A549 (cell line): ENCODE measurements around the gene RAB1B. TPM values are rescaled to one million over a fixed set of nuclear protein-coding genes. Genes with fewer than 3 reads are reported as not detected.

Source experiments
- ATAC-seq, 2 experiments: fragments of 200-7000 bp in 1 of 2; fragments of >200 bp in 1 of 2; cut with Nextera tagmentation in 1 of 2; cut with Tn5 transposase in 1 of 2; 3 replicates each; pipeline versions ENCODE4 v1.8.0 to v1.9.1; 2018 to 2020; ENCODE audit warnings: mild to moderate bottlenecking in 1 of 2, moderate library complexity in 1 of 2
- CTCF ChIA-PET: fragments of 300-600 bp; sonication (Branson Sonifier 250); formaldehyde crosslinking; extraction: SDS; loops from one replicate; lab custom pipeline; 2021; ENCODE audit warnings: antibody characterized with exemption, inconsistent platforms; lab: Yijun Ruan, JAX
- POLR2A ChIA-PET: fragments of 350-600 bp; formaldehyde crosslinking; extraction: SDS; loops from one replicate; lab custom pipeline; 2021; ENCODE audit warnings: antibody characterized with exemption, inconsistent platforms; lab: Yijun Ruan, JAX
- DNase-seq, 2 experiments: peaks; one replicate each; pipeline versions ENCODE4 v3.0.0 to v3.0.0-alpha.2; 2011 to 2016; ENCODE audit warnings: low read depth in 1 of 2, low spot score in 1 of 2
- FAIRE-seq: peaks from 2 replicates; lab custom pipeline; 2011; peaks lifted over from hg19 to GRCh38; lab: Jason Lieb, UNC
- H3K27ac ChIP-seq, 2 experiments: fragments of >200 bp; sonication (Bioruptor Twin); formaldehyde crosslinking; 3 replicates each; pipeline ENCODE4 v1.5.1; 2016 to 2017
- H3K4me1 ChIP-seq: fragments of >200 bp; sonication (Bioruptor Twin); formaldehyde crosslinking; 3 replicates; pipeline ENCODE4 v1.6.1; 2016
- H3K4me2 ChIP-seq: fragments of >200 bp; sonication (Bioruptor Twin); formaldehyde crosslinking; 3 replicates; pipeline ENCODE4 v1.6.1; 2016
- H3K4me3 ChIP-seq: fragments of >200 bp; sonication (Bioruptor Twin); formaldehyde crosslinking; 3 replicates; pipeline ENCODE4 v1.5.1; 2016
- H3K9me3 ChIP-seq: fragments of >200 bp; sonication (Bioruptor Twin); formaldehyde crosslinking; 3 replicates; pipeline ENCODE4 v1.6.1; 2016
- CTCF ChIP-seq: fragments of >200 bp; sonication (Bioruptor Twin); formaldehyde crosslinking; IDR thresholded peaks from 3 replicates; pipeline ENCODE4 v1.5.1; 2016
- E2F6 ChIP-seq: IDR thresholded peaks from 2 replicates; pipeline ENCODE4 v1.6.1; 2012; ENCODE audit warnings: low read depth, borderline replicate concordance
- FOXS1 ChIP-seq: fragments of 250-450 bp; sonication (Bioruptor Pico); IDR thresholded peaks from 2 replicates; pipeline ENCODE4 v1.5.0; 2020; ENCODE audit warnings: mild to moderate bottlenecking, moderate library complexity
- HMGXB4 ChIP-seq: fragments of 250-450 bp; sonication (Bioruptor Pico); IDR thresholded peaks from 2 replicates; pipeline ENCODE4 v1.5.0; 2021; ENCODE audit warnings: mild to moderate bottlenecking, moderate library complexity, borderline replicate concordance
- JUN ChIP-seq, 2 experiments: fragments of >200 bp; sonication (Bioruptor Twin); formaldehyde crosslinking; IDR thresholded peaks; 2 replicates in 1 of 2; 3 replicates in 1 of 2; pipeline ENCODE4 v1.6.1; 2016 to 2017
- MAFK ChIP-seq: fragments of 450-650 bp; IDR thresholded peaks from 2 replicates; pipeline ENCODE4 v1.6.1; 2014; ENCODE audit not compliant: partially characterized antibody
- MAX ChIP-seq: IDR thresholded peaks from 2 replicates; pipeline ENCODE4 v1.6.1; 2012
- PHF8 ChIP-seq: fragments of 200-600 bp; sonication (generic); IDR thresholded peaks from 2 replicates; pipeline ENCODE4 v1.6.1; 2016; ENCODE audit warnings: low read depth, mild to moderate bottlenecking, antibody characterized with exemption, moderate library complexity, borderline replicate concordance
- RAD21 ChIP-seq, 2 experiments: fragments of >200 bp in 1 of 2; sonication (Bioruptor Twin) in 1 of 2; formaldehyde crosslinking in 1 of 2; IDR thresholded peaks in 1 of 2; conservative IDR thresholded peaks in 1 of 2; 2 replicates in 1 of 2; 3 replicates in 1 of 2; pipeline ENCODE4 v1.6.1; 2012 to 2018; ENCODE audit warnings: inconsistent platforms in 1 of 2
- SMC3 ChIP-seq: fragments of >200 bp; sonication (Bioruptor Twin); formaldehyde crosslinking; IDR thresholded peaks from 3 replicates; pipeline ENCODE4 v1.6.1; 2018; ENCODE audit warnings: inconsistent platforms
- SREBF2 ChIP-seq: fragments of 450-650 bp; IDR thresholded peaks from 2 replicates; pipeline ENCODE4 v1.6.1; 2014; ENCODE audit warnings: mild to moderate bottlenecking, moderate library complexity
- WGBS: methylation state at CpG from one replicate; pipeline ENCODE4 v1.1.6; 2017; ENCODE audit errors: missing lambda C conversion rate; 5-methylcytosine and 5-hydroxymethylcytosine counted together
- polyA plus RNA-seq, 4 experiments: library from polyadenylated mRNA; depleted of rRNA in 3 of 4; stranded (reverse); fragments of >200 nt; fragmentation: RNase III in 1 of 4; extraction: RNeasy Plus Mini Kit Qiagen cat#74134 plus additional on column Dnase treatment in 1 of 4; gene quantifications; 2 replicates in 3 of 4; 3 replicates in 1 of 4; pipeline ENCODE4 v1.2.3, GENCODE V29; 2011 to 2017

Gene RAB1B
- polyA plus RNA-seq, 2 of the 4 experiments (the other 2 are of a cell fraction), result 87.8 to 147 TPM

- Histone ChIP-seq H3K9me3 (no peaks in the 10 kb centered on the region), H3K4me2 (peak overlapping the region; percentile 79), H3K4me3 (peak overlapping the region; percentile 42), H3K4me1 (peaks cover 13% of the 10 kb centered on the region), H3K27ac (peak overlapping the region; percentile 76 to 88)
- TF ChIP-seq E2F6, result no peak; the same call in 1 of the 2 replicates
- no peak for TF ChIP-seq MAFK
- TF ChIP-seq SREBF2, result no peak
- no peak for TF ChIP-seq JUN (IDR thresholded peaks at IDR 0.05)
- TF ChIP-seq HMGXB4, result no peak
- 17% methylated on average over 23 of the region's 26 CpGs for WGBS
- DNase-seq (no peak), FAIRE-seq (no peak), ATAC-seq (peak; percentile 3 to 6; a peak in 3 of 6 replicates)
- ChIA-PET POLR2A (interaction anchor here (1.1 to 3.0 kb wide), 4 partner anchors 15 to 169 kb away, joined by 3 to 42 read pairs (median 8); partner anchors contain the start of genes DPP3 and RIN1), CTCF (interaction anchor here (0.5 to 12.2 kb wide), 30 partner anchors 9 to 685 kb away, joined by 3 to 247 read pairs (median 8); partner anchors contain the start of genes B4GAT1, BRMS1, MRPL11 and RIN1)
Measured at GRCh38 chr11:66311470-66311964, 43.1 kb downstream of the RAB1B start.

- ChIA-PET CTCF (interaction anchor here (0.5 to 12.2 kb wide), 32 partner anchors 8 to 685 kb away, joined by 3 to 247 read pairs (median 6); partner anchors contain the start of genes B4GAT1, BRMS1, MRPL11 and RIN1), POLR2A (interaction anchor here (0.7 to 3.0 kb wide), 16 partner anchors 10 to 168 kb away, joined by 3 to 42 read pairs (median 4); partner anchors contain the start of genes BRMS1, DPP3, MRPL11 and RIN1)
- Histone ChIP-seq H3K27ac (peak overlapping the region; percentile 76 to 88), H3K9me3 (no peaks in the 10 kb centered on the region), H3K4me3 (peak overlapping the region; percentile 42), H3K4me2 (peak overlapping the region; percentile 79), H3K4me1 (peaks cover 13% of the 10 kb centered on the region)
- ATAC-seq, result peak; percentile 83 to 89
- peak; percentile 93 to 98 for DNase-seq
- WGBS, result 3% methylated on average over 28 of the region's 44 CpGs
- 0 out of 2 replicates have a peak, but pooled peaks have one; percentile 22 for TF ChIP-seq E2F6
- peak; percentile 96 to 99 for TF ChIP-seq RAD21 (conservative IDR thresholded peaks at IDR 0.05 in 1 of 2, IDR thresholded peaks at IDR 0.05 in 1 of 2)
- peak; percentile 31; the same call in 1 of the 2 replicates for TF ChIP-seq PHF8
- TF ChIP-seq SREBF2, result no peak
- peak; percentile 62; the same call in 1 of the 2 replicates for TF ChIP-seq MAX
- no peak for TF ChIP-seq FOXS1 (CRISPR knock-in tag)
- peak; percentile 75; the same call in 1 of the 2 replicates for TF ChIP-seq HMGXB4
- peak; percentile 98 for TF ChIP-seq CTCF
- TF ChIP-seq SMC3, result peak; percentile 97
- FAIRE-seq, result peak; percentile 49
Measured at GRCh38 chr11:66311965-66312548, 43.6 kb downstream of the RAB1B start.
